Right lobe of liver (tissue), 4 donors: ENCODE results near the gene CHD8.

Experiments used
- POLR2A ChIP-seq: fragments of 450-650 bp; IDR thresholded peaks from one replicate; pipeline ENCODE4 v1.6.1; 2017; ENCODE audit warnings: antibody characterized with exemption, mild to moderate bottlenecking
- TF ChIP-seq, protein P1 (sequence below), 4 donors: fragments of 200-600 bp in 3 of 4; fragments of 450-650 bp in 1 of 4; IDR thresholded peaks; one replicate each; pipeline versions ENCODE4 v1.5.1 to v1.8.0; 2016 to 2022; ENCODE audit warnings: antibody characterized with exemption in 4 of 4, mild to moderate bottlenecking in 2 of 4
- donor health status: DM: no; HTN: no; CAD: no.
- donor health status: DM: no; HTN: no; CAD: no.
- donor health status: DM: no; HTN: yes; CAD: no.

DNA sequence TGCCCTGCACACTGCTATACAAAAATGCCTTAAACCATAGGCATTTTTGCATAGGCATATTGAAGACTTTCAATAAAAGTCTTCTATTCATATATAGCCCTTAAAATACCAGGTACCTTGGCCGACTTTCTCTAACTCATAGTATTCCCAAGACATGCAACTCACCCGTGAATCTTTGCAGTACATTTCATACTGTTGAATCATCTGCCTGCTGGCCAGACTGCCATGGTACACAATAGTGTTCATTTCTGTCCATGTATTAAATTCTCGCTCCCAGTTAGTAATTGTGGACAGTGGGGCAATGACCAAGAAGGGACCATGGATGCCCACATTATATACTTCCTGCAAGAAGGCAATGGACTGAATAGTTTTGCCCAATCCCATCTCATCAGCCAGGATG lies 47.8 kb downstream of the CHD8 start:
- TF ChIP-seq, protein P1, sequence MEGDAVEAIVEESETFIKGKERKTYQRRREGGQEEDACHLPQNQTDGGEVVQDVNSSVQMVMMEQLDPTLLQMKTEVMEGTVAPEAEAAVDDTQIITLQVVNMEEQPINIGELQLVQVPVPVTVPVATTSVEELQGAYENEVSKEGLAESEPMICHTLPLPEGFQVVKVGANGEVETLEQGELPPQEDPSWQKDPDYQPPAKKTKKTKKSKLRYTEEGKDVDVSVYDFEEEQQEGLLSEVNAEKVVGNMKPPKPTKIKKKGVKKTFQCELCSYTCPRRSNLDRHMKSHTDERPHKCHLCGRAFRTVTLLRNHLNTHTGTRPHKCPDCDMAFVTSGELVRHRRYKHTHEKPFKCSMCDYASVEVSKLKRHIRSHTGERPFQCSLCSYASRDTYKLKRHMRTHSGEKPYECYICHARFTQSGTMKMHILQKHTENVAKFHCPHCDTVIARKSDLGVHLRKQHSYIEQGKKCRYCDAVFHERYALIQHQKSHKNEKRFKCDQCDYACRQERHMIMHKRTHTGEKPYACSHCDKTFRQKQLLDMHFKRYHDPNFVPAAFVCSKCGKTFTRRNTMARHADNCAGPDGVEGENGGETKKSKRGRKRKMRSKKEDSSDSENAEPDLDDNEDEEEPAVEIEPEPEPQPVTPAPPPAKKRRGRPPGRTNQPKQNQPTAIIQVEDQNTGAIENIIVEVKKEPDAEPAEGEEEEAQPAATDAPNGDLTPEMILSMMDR (IDR thresholded peaks at IDR 0.05) = no peak
- TF ChIP-seq POLR2A = no peak
